SK-N-SH (cell line): ENCODE data around the gene C1orf174. TPM values are rescaled to one million over a fixed set of nuclear protein-coding genes. Genes with fewer than 3 reads are reported as not detected.

Source experiments
- CTCF ChIA-PET: fragments of 300-600, 350-600 bp; formaldehyde crosslinking; extraction: SDS; loops from one replicate; lab custom pipeline; 2021; lab: Yijun Ruan, JAX
- POLR2A ChIA-PET: fragments of 350-600 bp; sonication (Branson Sonifier 250); formaldehyde crosslinking; extraction: SDS; loops from one replicate; lab custom pipeline; 2020; ENCODE audit warnings: antibody characterized with exemption, inconsistent platforms; lab: Yijun Ruan, JAX
- DNase-seq: peaks from one replicate; pipeline ENCODE4 v3.0.0; 2012
- H2AFZ ChIP-seq: fragments of 200-600 bp; sonication (generic); 2 replicates; pipeline ENCODE4 v1.8.1; 2016; ENCODE audit warnings: antibody characterized with exemption, mild to moderate bottlenecking, low read depth
- H3F3A ChIP-seq: fragments of 200-600 bp; sonication (generic); replicated peaks from 2 replicates; pipeline ENCODE3; 2016; ENCODE audit warnings: antibody characterized with exemption, mild to moderate bottlenecking; ENCODE audit not compliant: insufficient read depth
- H3K27ac ChIP-seq, 2 experiments: fragments of 200-500 bp in 1 of 2; fragments of 200-600 bp in 1 of 2; sonication (Bioruptor generic) in 1 of 2; sonication (generic), shearing (Covaris generic) in 1 of 2; 2 replicates each; pipeline versions ENCODE4 v1.5.1 to v1.6.1; 2014 to 2016; ENCODE audit warnings: low read depth in 2 of 2, inconsistent platforms in 1 of 2, low read length in 1 of 2, mild to moderate bottlenecking in 1 of 2, mixed read lengths in 1 of 2
- H3K27me3 ChIP-seq: fragments of 200-600 bp; sonication (generic), shearing (Covaris generic); 2 replicates; pipeline ENCODE4 v1.6.1; 2016; ENCODE audit warnings: mixed run types; ENCODE audit not compliant: insufficient read depth
- H3K36me3 ChIP-seq, 2 experiments: fragments of 200-500 bp in 1 of 2; fragments of 200-600 bp in 1 of 2; sonication (Bioruptor generic) in 1 of 2; sonication (generic) in 1 of 2; replicated peaks in 1 of 2; 2 replicates each; pipeline versions ENCODE3 to v1.5.1; 2014 to 2016; ENCODE audit warnings: low read length in 1 of 2, mild to moderate bottlenecking in 1 of 2; ENCODE audit not compliant: insufficient read depth in 2 of 2, control insufficient read depth in 1 of 2
- H3K4me1 ChIP-seq, 2 experiments: fragments of 200-500 bp in 1 of 2; fragments of 200-600 bp in 1 of 2; sonication (Bioruptor generic) in 1 of 2; sonication (generic), shearing (Covaris generic) in 1 of 2; 2 replicates each; pipeline versions ENCODE4 v1.5.1 to v1.6.1; 2014 to 2016; ENCODE audit warnings: low read depth in 1 of 2, low read length in 1 of 2, mixed run types in 1 of 2; ENCODE audit not compliant: insufficient read depth in 2 of 2, control insufficient read depth in 1 of 2
- H3K4me2 ChIP-seq: fragments of 200-600 bp; sonication (generic), shearing (Covaris generic); 2 replicates; pipeline ENCODE4 v1.6.1; 2017; ENCODE audit warnings: mixed run types
- H3K4me3 ChIP-seq, 2 experiments: fragments of 200-500 bp in 1 of 2; fragments of 200-600 bp in 1 of 2; sonication (Bioruptor generic) in 1 of 2; sonication (generic), shearing (Covaris generic) in 1 of 2; 2 replicates each; pipeline versions ENCODE4 v1.5.1 to v1.8.1; 2014 to 2016; ENCODE audit warnings: low read depth in 2 of 2, inconsistent platforms in 1 of 2, low read length in 1 of 2, mild to moderate bottlenecking in 1 of 2, mixed read lengths in 1 of 2, moderate library complexity in 1 of 2
- H3K79me2 ChIP-seq: fragments of 200-600 bp; sonication (generic); 2 replicates; pipeline ENCODE4 v1.8.1; 2017; ENCODE audit warnings: mild to moderate bottlenecking; ENCODE audit not compliant: insufficient read depth
- H3K9ac ChIP-seq: fragments of 200-600 bp; sonication (generic); 2 replicates; pipeline ENCODE4 v1.6.1; 2017; ENCODE audit warnings: mixed run types
- H3K9me2 ChIP-seq: fragments of 200-600 bp; sonication (generic); 2 replicates; pipeline ENCODE4 v1.6.1; 2017; ENCODE audit warnings: mixed run types
- H3K9me3 ChIP-seq: fragments of 200-600 bp; sonication (generic); 2 replicates; pipeline ENCODE4 v1.6.1; 2017; ENCODE audit warnings: mixed run types, mild to moderate bottlenecking, moderate library complexity
- H4K20me1 ChIP-seq: fragments of 200-600 bp; sonication (generic); 2 replicates; pipeline ENCODE4 v1.6.1; 2017; ENCODE audit warnings: mild to moderate bottlenecking, mixed run types; ENCODE audit not compliant: insufficient read depth
- ELF1 ChIP-seq: IDR thresholded peaks from 2 replicates; pipeline ENCODE4 v1.4.0; 2012
- FOSL2 ChIP-seq: IDR thresholded peaks from 2 replicates; pipeline ENCODE4 v1.4.0; 2012; ENCODE audit warnings: low read depth, mild to moderate bottlenecking, moderate library complexity, borderline replicate concordance
- JUND ChIP-seq: IDR thresholded peaks from 2 replicates; pipeline ENCODE4 v1.4.0; 2012
- MEF2A ChIP-seq: IDR thresholded peaks from 2 replicates; pipeline ENCODE4 v1.4.0; 2012; ENCODE audit warnings: low read depth, borderline replicate concordance
- RFX5 ChIP-seq: IDR thresholded peaks from 2 replicates; pipeline ENCODE4 v1.6.1; 2012; ENCODE audit warnings: mild to moderate bottlenecking, improper control_type of control experiment, low read length
- SIN3A ChIP-seq: IDR thresholded peaks from 2 replicates; pipeline ENCODE4 v1.6.1; 2012; ENCODE audit warnings: low read depth, mild to moderate bottlenecking, low read length, moderate library complexity, borderline replicate concordance
- TCF12 ChIP-seq: IDR thresholded peaks from 2 replicates; pipeline ENCODE4 v1.4.0; 2012
- WGBS: methylation state at CpG from one replicate; pipeline ENCODE4 v1.1.6; 2017; ENCODE audit warnings: low lambda C conversion rate; 5-methylcytosine and 5-hydroxymethylcytosine counted together
- polyA plus RNA-seq, 3 experiments: library from polyadenylated mRNA; depleted of rRNA; stranded (reverse); fragments of >200 nt; gene quantifications; 2 replicates each; pipeline ENCODE4 v1.2.3, GENCODE V29; 2012
- TF ChIP-seq, protein P1 (sequence below): IDR thresholded peaks from 2 replicates; pipeline ENCODE4 v1.6.1; 2012; ENCODE audit warnings: mild to moderate bottlenecking, low read depth, low read length, moderate library complexity
- TF ChIP-seq, protein P2 (sequence below): IDR thresholded peaks from 2 replicates; pipeline ENCODE4 v1.4.0; 2012; ENCODE audit warnings: low read depth, borderline replicate concordance
- TF ChIP-seq, protein P3 (sequence below): IDR thresholded peaks from 2 replicates; pipeline ENCODE4 v1.4.0; 2012; ENCODE audit warnings: low read depth
- TF ChIP-seq, protein P4 (sequence below): fragments of 200-600 bp; sonication (generic); IDR thresholded peaks from 2 replicates; pipeline ENCODE4 v1.6.1; 2017; ENCODE audit warnings: antibody characterized with exemption, mild to moderate bottlenecking, moderate library complexity
- TF ChIP-seq, protein P5 (sequence below): IDR thresholded peaks from 2 replicates; pipeline ENCODE4 v1.4.0; 2012; ENCODE audit warnings: low read depth, borderline replicate concordance

C1orf174 gene
- polyA plus RNA-seq, 1 of the 3 experiments (the other 2 are of a cell fraction) = 21.4 TPM

DNA sequence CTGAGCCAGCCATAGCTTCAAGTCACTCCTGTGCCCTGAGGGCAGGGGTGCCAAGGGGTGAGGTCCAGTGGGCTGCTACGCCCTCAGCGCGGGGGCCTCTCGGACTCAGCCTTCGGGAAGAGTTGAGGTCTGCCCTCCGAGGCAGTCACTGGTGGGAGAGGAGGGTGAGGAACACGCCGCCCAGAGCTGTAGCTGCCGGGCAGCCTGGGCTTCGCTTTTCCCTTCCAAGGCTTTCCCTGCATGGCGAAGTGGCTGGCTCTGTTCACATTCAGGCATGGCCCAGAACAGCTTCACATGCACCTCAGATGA lies 43.0 kb upstream of the C1orf174 start:
- Histone ChIP-seq H3K36me3 (no peaks in the 10 kb centered on the region), H2AFZ (no peak overlapping the region), H3K27ac (no peak overlapping the region), H3K9me2 (no peaks in the 10 kb centered on the region), H3K4me1 (no peaks in the 10 kb centered on the region; a peak in 1 of 4 replicates), H3F3A (no peaks in the 10 kb centered on the region), H4K20me1 (no peaks in the 10 kb centered on the region), H3K9ac (no peak overlapping the region), H3K27me3 (no peaks in the 10 kb centered on the region), H3K9me3 (no peaks in the 10 kb centered on the region), H3K4me3 (no peak overlapping the region), H3K4me2 (no peak overlapping the region), H3K79me2 (no peaks in the 10 kb centered on the region)
- ChIA-PET POLR2A (no interaction called here), CTCF (no interaction called here)
- DNase-seq = no peak
- TF ChIP-seq, protein P1, sequence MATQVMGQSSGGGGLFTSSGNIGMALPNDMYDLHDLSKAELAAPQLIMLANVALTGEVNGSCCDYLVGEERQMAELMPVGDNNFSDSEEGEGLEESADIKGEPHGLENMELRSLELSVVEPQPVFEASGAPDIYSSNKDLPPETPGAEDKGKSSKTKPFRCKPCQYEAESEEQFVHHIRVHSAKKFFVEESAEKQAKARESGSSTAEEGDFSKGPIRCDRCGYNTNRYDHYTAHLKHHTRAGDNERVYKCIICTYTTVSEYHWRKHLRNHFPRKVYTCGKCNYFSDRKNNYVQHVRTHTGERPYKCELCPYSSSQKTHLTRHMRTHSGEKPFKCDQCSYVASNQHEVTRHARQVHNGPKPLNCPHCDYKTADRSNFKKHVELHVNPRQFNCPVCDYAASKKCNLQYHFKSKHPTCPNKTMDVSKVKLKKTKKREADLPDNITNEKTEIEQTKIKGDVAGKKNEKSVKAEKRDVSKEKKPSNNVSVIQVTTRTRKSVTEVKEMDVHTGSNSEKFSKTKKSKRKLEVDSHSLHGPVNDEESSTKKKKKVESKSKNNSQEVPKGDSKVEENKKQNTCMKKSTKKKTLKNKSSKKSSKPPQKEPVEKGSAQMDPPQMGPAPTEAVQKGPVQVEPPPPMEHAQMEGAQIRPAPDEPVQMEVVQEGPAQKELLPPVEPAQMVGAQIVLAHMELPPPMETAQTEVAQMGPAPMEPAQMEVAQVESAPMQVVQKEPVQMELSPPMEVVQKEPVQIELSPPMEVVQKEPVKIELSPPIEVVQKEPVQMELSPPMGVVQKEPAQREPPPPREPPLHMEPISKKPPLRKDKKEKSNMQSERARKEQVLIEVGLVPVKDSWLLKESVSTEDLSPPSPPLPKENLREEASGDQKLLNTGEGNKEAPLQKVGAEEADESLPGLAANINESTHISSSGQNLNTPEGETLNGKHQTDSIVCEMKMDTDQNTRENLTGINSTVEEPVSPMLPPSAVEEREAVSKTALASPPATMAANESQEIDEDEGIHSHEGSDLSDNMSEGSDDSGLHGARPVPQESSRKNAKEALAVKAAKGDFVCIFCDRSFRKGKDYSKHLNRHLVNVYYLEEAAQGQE = no peak
- TF ChIP-seq, protein P2, sequence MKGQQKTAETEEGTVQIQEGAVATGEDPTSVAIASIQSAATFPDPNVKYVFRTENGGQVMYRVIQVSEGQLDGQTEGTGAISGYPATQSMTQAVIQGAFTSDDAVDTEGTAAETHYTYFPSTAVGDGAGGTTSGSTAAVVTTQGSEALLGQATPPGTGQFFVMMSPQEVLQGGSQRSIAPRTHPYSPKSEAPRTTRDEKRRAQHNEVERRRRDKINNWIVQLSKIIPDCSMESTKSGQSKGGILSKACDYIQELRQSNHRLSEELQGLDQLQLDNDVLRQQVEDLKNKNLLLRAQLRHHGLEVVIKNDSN = no peak
- TF ChIP-seq SIN3A (no peak), TCF12 (no peak), JUND (no peak), FOSL2 (no peak)
- TF ChIP-seq, protein P3, sequence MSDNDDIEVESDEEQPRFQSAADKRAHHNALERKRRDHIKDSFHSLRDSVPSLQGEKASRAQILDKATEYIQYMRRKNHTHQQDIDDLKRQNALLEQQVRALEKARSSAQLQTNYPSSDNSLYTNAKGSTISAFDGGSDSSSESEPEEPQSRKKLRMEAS = no peak
- WGBS = 44% methylated on average over 9 of the region's 11 CpGs

DNA sequence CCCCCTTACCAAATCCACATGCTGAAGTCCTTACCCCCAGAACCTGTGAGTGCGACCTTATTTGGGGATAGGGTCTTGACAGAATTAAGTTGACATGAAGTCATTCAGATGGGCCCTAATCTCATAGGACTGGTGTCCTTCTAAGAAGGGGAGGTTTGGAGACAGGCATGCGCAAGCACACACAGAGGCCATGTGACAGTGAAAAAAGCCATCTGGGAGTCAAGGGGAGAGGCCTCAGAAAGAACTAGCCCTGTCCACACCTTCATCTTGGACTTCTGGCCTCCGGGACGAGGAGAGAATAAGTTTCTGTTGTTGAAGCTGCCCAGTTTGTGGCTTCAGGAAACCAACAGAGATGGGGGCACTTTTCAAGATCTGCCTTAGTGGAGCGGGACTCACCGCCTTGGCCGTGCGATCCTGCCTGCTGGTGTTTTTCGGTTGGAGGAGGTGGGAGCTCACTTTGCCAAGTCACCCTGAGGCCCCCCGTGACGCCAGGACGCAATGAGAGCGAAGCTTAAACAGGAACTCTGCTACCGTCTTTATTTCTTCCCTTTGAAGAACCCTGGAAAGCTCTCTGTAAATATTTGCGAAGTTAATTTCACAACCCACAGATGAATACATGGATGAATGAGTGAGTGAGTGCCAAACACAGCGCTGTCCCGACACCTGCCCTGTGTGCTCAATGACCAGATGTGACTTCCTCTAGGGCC lies 42.5 kb upstream of the C1orf174 start:
- CTCF ChIA-PET = no interaction called here

More for the DNA sequence above, 42.5 kb upstream of the C1orf174 start:
- H2AFZ ChIP-seq = no peak overlapping the region
- no peaks in the 10 kb centered on the region for H4K20me1 ChIP-seq
- H3K4me1 ChIP-seq = no peaks in the 10 kb centered on the region; a peak in 1 of 4 replicates
- TF ChIP-seq MEF2A = no peak
- TF ChIP-seq ELF1 = no peak
- TF ChIP-seq, protein P4, sequence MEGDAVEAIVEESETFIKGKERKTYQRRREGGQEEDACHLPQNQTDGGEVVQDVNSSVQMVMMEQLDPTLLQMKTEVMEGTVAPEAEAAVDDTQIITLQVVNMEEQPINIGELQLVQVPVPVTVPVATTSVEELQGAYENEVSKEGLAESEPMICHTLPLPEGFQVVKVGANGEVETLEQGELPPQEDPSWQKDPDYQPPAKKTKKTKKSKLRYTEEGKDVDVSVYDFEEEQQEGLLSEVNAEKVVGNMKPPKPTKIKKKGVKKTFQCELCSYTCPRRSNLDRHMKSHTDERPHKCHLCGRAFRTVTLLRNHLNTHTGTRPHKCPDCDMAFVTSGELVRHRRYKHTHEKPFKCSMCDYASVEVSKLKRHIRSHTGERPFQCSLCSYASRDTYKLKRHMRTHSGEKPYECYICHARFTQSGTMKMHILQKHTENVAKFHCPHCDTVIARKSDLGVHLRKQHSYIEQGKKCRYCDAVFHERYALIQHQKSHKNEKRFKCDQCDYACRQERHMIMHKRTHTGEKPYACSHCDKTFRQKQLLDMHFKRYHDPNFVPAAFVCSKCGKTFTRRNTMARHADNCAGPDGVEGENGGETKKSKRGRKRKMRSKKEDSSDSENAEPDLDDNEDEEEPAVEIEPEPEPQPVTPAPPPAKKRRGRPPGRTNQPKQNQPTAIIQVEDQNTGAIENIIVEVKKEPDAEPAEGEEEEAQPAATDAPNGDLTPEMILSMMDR = no peak
- TF ChIP-seq RFX5 = no peak
- TF ChIP-seq, protein P5, sequence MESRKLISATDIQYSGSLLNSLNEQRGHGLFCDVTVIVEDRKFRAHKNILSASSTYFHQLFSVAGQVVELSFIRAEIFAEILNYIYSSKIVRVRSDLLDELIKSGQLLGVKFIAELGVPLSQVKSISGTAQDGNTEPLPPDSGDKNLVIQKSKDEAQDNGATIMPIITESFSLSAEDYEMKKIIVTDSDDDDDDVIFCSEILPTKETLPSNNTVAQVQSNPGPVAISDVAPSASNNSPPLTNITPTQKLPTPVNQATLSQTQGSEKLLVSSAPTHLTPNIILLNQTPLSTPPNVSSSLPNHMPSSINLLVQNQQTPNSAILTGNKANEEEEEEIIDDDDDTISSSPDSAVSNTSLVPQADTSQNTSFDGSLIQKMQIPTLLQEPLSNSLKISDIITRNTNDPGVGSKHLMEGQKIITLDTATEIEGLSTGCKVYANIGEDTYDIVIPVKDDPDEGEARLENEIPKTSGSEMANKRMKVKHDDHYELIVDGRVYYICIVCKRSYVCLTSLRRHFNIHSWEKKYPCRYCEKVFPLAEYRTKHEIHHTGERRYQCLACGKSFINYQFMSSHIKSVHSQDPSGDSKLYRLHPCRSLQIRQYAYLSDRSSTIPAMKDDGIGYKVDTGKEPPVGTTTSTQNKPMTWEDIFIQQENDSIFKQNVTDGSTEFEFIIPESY = no peak
- no peaks in the 10 kb centered on the region for H3K27me3 ChIP-seq
- H3K9ac ChIP-seq = no peak overlapping the region
- no peaks in the 10 kb centered on the region for H3K9me2 ChIP-seq
- H3K4me3 ChIP-seq = no peak overlapping the region
- WGBS = 50% methylated on average over 11 of the region's 17 CpGs
- DNase-seq = no peak
- no peaks in the 10 kb centered on the region for H3K79me2 ChIP-seq
- no peak overlapping the region for H3K4me2 ChIP-seq
- no peaks in the 10 kb centered on the region for H3K36me3 ChIP-seq
- no peak overlapping the region for H3K27ac ChIP-seq
- no peaks in the 10 kb centered on the region for H3F3A ChIP-seq
- H3K9me3 ChIP-seq = no peaks in the 10 kb centered on the region
- POLR2A ChIA-PET = no interaction called here
